PC-3 (cell line): ENCODE data around the gene BCAT1. TPM values are rescaled to one million over a fixed set of nuclear protein-coding genes. Genes with fewer than 3 reads are reported as not detected.
"Not testable (repeated sequence)": the region's sequence is repeated elsewhere in the genome, so short reads cannot be mapped to it uniquely, and the experiment has no call there.

Experiments
- ATAC-seq: fragments of 200-7000 bp; cut with Tn5 transposase; 2 replicates; pipeline ENCODE4 v1.9.1; 2020; ENCODE audit warnings: mild to moderate bottlenecking, moderate library complexity
- BruUV-seq: library from RNA; stranded (reverse); fragments of 400-500 nt; replicated peaks from 2 replicates; lab custom pipeline; 2021; lab: Mats Ljungman, UMichigan
- CTCF ChIA-PET: fragments of 300-600 bp; sonication (Branson Sonifier 250); formaldehyde crosslinking; loops from one replicate; lab custom pipeline; 2022; ENCODE audit warnings: antibody characterized with exemption; lab: Charles Lee
- POLR2A ChIA-PET: fragments of 300-600 bp; sonication (Branson Sonifier 250); formaldehyde crosslinking; loops from one replicate; lab custom pipeline; 2022; ENCODE audit warnings: antibody characterized with exemption; ENCODE audit not compliant: unreplicated experiment; lab: Charles Lee
- DNase-seq: peaks from one replicate; pipeline ENCODE4 v3.0.0-alpha.2; 2015
- H2AFZ ChIP-seq: fragments of 300-600 bp; sonication (generic); 2 replicates; pipeline ENCODE4 v1.6.0; 2016; ENCODE audit warnings: antibody characterized with exemption, low read length
- H3F3A ChIP-seq: fragments of 300-600 bp; sonication (generic); one replicate; pipeline ENCODE4 v1.6.0; 2017; ENCODE audit warnings: antibody characterized with exemption, low read length, control low read depth, mild to moderate bottlenecking; ENCODE audit not compliant: unreplicated experiment
- H3K27ac ChIP-seq: fragments of 300-600 bp; sonication (generic); 2 replicates; pipeline ENCODE4 v1.5.1; 2016; ENCODE audit warnings: mild to moderate bottlenecking, low read length
- H3K27me3 ChIP-seq: fragments of 300-600 bp; sonication (generic); 2 replicates; pipeline ENCODE4 v1.6.1; 2016; ENCODE audit warnings: low read length, mixed read lengths
- H3K36me3 ChIP-seq: fragments of 300-600 bp; sonication (generic); 2 replicates; pipeline ENCODE4 v1.6.1; 2016; ENCODE audit warnings: low read depth, mixed run types, low read length, mixed read lengths
- H3K4me1 ChIP-seq: fragments of 300-600 bp; sonication (generic); 2 replicates; pipeline ENCODE4 v1.5.1; 2016; ENCODE audit warnings: low read length; ENCODE audit not compliant: insufficient read depth
- H3K4me2 ChIP-seq: fragments of 300-600 bp; sonication (generic); 2 replicates; pipeline ENCODE4 v1.6.0; 2016; ENCODE audit warnings: low read length
- H3K4me3 ChIP-seq: fragments of 300-600 bp; sonication (generic); 2 replicates; pipeline ENCODE4 v1.5.1; 2016; ENCODE audit warnings: mild to moderate bottlenecking, low read length, mixed read lengths
- H3K79me2 ChIP-seq: fragments of 300-600 bp; sonication (generic); 2 replicates; pipeline ENCODE4 v1.6.1; 2017; ENCODE audit warnings: low read length, mixed read lengths
- H3K9ac ChIP-seq: fragments of 300-600 bp; sonication (generic); 2 replicates; pipeline ENCODE4 v1.6.0; 2016; ENCODE audit warnings: mild to moderate bottlenecking, low read length
- H3K9me2 ChIP-seq: fragments of 300-600 bp; sonication (generic); replicated peaks from 2 replicates; pipeline ENCODE4 v1.6.1; 2016; ENCODE audit warnings: mixed run types, low read length, mixed read lengths
- H3K9me3 ChIP-seq: fragments of 300-600 bp; sonication (generic); 2 replicates; pipeline ENCODE4 v1.6.1; 2016; ENCODE audit warnings: low read length, mixed read lengths
- H4K20me1 ChIP-seq: fragments of 300-600 bp; sonication (generic); 2 replicates; pipeline ENCODE4 v1.6.1; 2016; ENCODE audit warnings: low read length, mixed read lengths
- EZH2 ChIP-seq: fragments of 300-600 bp; sonication (generic); IDR thresholded peaks from one replicate; pipeline ENCODE4 v1.6.1; 2017; ENCODE audit warnings: antibody characterized with exemption, mild to moderate bottlenecking, low read length; ENCODE audit not compliant: unreplicated experiment
- EZH2phosphoT487 ChIP-seq: fragments of 300-600 bp; sonication (generic); IDR thresholded peaks from 2 replicates; pipeline ENCODE4 v1.6.1; 2018; ENCODE audit warnings: mild to moderate bottlenecking, antibody characterized with exemption, low read length, borderline replicate concordance
- intact Hi-C: fragments of 100-400 bp; cut with micrococcal nuclease; formaldehyde crosslinking; loops from 2 replicates; pipeline ENCODE4 v1.9.0; 2023
- total RNA-seq: library from RNA; depleted of rRNA; stranded (reverse); fragments of >200 nt; gene quantifications from 2 replicates; pipeline ENCODE4 v1.2.3, GENCODE V29; 2014
- TF ChIP-seq, protein P1 (sequence below): fragments of 300-600 bp; sonication (generic); conservative IDR thresholded peaks from 2 replicates; pipeline ENCODE4 v1.5.1; 2017; ENCODE audit warnings: antibody characterized with exemption, low read depth, mild to moderate bottlenecking, low read length

BCAT1 gene
- total RNA-seq, 1 experiment from 2014 or later = not detected

- Histone ChIP-seq H3K36me3 (no peaks in the 10 kb centered on the region), H3K27ac (no peak overlapping the region), H3K9me3 (no peaks in the 10 kb centered on the region), H2AFZ (no peak overlapping the region), H3K9me2 (no peaks in the 10 kb centered on the region), H3K4me1 (no peaks in the 10 kb centered on the region), H3F3A (no peaks in the 10 kb centered on the region), H3K27me3 (no peaks in the 10 kb centered on the region), H3K4me2 (no peak overlapping the region), H4K20me1 (no peaks in the 10 kb centered on the region), H3K4me3 (no peak overlapping the region), H3K79me2 (no peaks in the 10 kb centered on the region), H3K9ac (no peak overlapping the region)
- ATAC-seq (no peak), DNase-seq (no peak)
- ChIA-PET POLR2A (no interaction called here), CTCF (no interaction called here)
- no TSS peak for BruUV-seq
- TF ChIP-seq, protein P1, sequence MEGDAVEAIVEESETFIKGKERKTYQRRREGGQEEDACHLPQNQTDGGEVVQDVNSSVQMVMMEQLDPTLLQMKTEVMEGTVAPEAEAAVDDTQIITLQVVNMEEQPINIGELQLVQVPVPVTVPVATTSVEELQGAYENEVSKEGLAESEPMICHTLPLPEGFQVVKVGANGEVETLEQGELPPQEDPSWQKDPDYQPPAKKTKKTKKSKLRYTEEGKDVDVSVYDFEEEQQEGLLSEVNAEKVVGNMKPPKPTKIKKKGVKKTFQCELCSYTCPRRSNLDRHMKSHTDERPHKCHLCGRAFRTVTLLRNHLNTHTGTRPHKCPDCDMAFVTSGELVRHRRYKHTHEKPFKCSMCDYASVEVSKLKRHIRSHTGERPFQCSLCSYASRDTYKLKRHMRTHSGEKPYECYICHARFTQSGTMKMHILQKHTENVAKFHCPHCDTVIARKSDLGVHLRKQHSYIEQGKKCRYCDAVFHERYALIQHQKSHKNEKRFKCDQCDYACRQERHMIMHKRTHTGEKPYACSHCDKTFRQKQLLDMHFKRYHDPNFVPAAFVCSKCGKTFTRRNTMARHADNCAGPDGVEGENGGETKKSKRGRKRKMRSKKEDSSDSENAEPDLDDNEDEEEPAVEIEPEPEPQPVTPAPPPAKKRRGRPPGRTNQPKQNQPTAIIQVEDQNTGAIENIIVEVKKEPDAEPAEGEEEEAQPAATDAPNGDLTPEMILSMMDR = no peak
- TF ChIP-seq EZH2 = no peak
- no peak for TF ChIP-seq EZH2phosphoT487
- intact Hi-C loops = no loop called here
These were observed 133.8 kb downstream of the BCAT1 start for GRCh38 chr12:24815114-24815423.

GRCh38 chr12:24814379-24815113, 134.4 kb downstream of the BCAT1 start:
- H3K4me3 ChIP-seq = no peak overlapping the region
- no peaks in the 10 kb centered on the region for H3K79me2 ChIP-seq
- H3K9ac ChIP-seq = no peak overlapping the region
- H3K9me3 ChIP-seq = no peaks in the 10 kb centered on the region
- BruUV-seq = no TSS peak
- ATAC-seq (no peak), DNase-seq (no peak)
- ChIA-PET CTCF (no interaction called here), POLR2A (no interaction called here)
- H2AFZ ChIP-seq = no peak overlapping the region
- no peak overlapping the region for H3K4me2 ChIP-seq
- intact Hi-C loops = no loop called here
- no peaks in the 10 kb centered on the region for H3K4me1 ChIP-seq
- no peaks in the 10 kb centered on the region for H3K27me3 ChIP-seq
- H3K36me3 ChIP-seq = no peaks in the 10 kb centered on the region
- no peaks in the 10 kb centered on the region for H4K20me1 ChIP-seq
- H3K27ac ChIP-seq = no peak overlapping the region
- TF ChIP-seq, protein P1 = no peak
- TF ChIP-seq EZH2 (no peak), EZH2phosphoT487 (no peak)
- H3F3A ChIP-seq = no peaks in the 10 kb centered on the region
- H3K9me2 ChIP-seq = no peaks in the 10 kb centered on the region

- H2AFZ ChIP-seq = no peak overlapping the region
- TF ChIP-seq EZH2 = no peak
- no peak overlapping the region for H3K27ac ChIP-seq
- H3K9me3 ChIP-seq = no peaks in the 10 kb centered on the region
- intact Hi-C loops = no loop called here
- DNase-seq (no peak), ATAC-seq (no peak)
- CTCF ChIA-PET = no interaction called here
- H3K4me1 ChIP-seq = no peaks in the 10 kb centered on the region
- H3K79me2 ChIP-seq = no peaks in the 10 kb centered on the region
- no peak overlapping the region for H3K4me2 ChIP-seq
- H3K4me3 ChIP-seq = no peak overlapping the region
- POLR2A ChIA-PET = no interaction called here
- no TSS peak for BruUV-seq
- H3F3A ChIP-seq = no peaks in the 10 kb centered on the region
- H3K9ac ChIP-seq = no peak overlapping the region
- H3K9me2 ChIP-seq = no peaks in the 10 kb centered on the region
- H3K27me3 ChIP-seq = no peaks in the 10 kb centered on the region
- H3K36me3 ChIP-seq = no peaks in the 10 kb centered on the region
- no peaks in the 10 kb centered on the region for H4K20me1 ChIP-seq
These were observed 138.5 kb downstream of the BCAT1 start for GRCh38 chr12:24810378-24810777.

DNA sequence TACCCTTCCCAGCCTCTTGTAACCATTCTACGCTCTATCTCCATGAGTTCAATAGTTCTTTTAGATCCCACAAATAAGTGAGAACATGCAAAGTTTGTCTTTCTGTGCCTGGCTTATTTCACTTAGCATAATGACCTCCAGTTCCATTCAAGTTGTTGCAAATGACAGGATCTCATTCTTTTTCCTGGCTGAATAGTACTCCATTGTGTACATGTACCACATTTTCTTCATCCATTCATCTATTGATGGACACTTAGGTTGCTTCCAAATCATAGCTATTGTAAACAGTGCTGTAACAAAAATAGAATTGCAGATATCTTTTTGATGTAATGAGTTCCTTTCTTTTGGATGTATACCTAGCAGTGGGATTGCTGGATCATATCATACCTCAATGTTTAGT, 139.6 kb downstream of the BCAT1 start:
- intact Hi-C loops, BruUV-seq, H3K9me3 ChIP-seq, H2AFZ ChIP-seq, H3F3A ChIP-seq, H3K36me3 ChIP-seq, H3K27me3 ChIP-seq, H3K4me2 ChIP-seq, ATAC-seq, H3K9ac ChIP-seq, H4K20me1 ChIP-seq, H3K4me3 ChIP-seq, H3K79me2 ChIP-seq, DNase-seq, H3K27ac ChIP-seq, CTCF ChIA-PET, H3K4me1 ChIP-seq, H3K9me2 ChIP-seq, POLR2A ChIA-PET: not testable (repeated sequence)
